Trophoblast cell (in vitro differentiated cells and primary cell): ENCODE data around the gene SUPT5H.

Experiments used
- DNase-seq, 2 donors: peaks; one replicate each; pipeline ENCODE4 v3.0.0-alpha.2; 2016
- H2AFZ ChIP-seq: 2 replicates; pipeline ENCODE4 v1.6.1; 2013; ENCODE audit warnings: low read length, moderate library complexity, mild to moderate bottlenecking; ENCODE audit not compliant: insufficient read depth, poor library complexity
- H2AK5ac ChIP-seq: 2 replicates; pipeline ENCODE4 v1.6.1; 2013; ENCODE audit warnings: mild to moderate bottlenecking, low read length
- H2BK120ac ChIP-seq: 2 replicates; pipeline ENCODE4 v1.6.1; 2013; ENCODE audit warnings: low read length, mild to moderate bottlenecking, moderate library complexity; ENCODE audit not compliant: insufficient read depth, poor library complexity
- H2BK12ac ChIP-seq: 2 replicates; pipeline ENCODE4 v1.6.1; 2013; ENCODE audit warnings: mild to moderate bottlenecking, low read length, moderate library complexity
- H2BK5ac ChIP-seq: 2 replicates; pipeline ENCODE4 v1.6.1; 2013; ENCODE audit warnings: low read length, low read depth, moderate library complexity, mild to moderate bottlenecking; ENCODE audit not compliant: poor library complexity
- H3K14ac ChIP-seq: 2 replicates; pipeline ENCODE4 v1.6.1; 2013; ENCODE audit warnings: mild to moderate bottlenecking, low read length
- H3K18ac ChIP-seq: 2 replicates; pipeline ENCODE4 v1.6.1; 2013; ENCODE audit warnings: mild to moderate bottlenecking, low read length
- H3K23ac ChIP-seq: 2 replicates; pipeline ENCODE4 v1.6.1; 2013; ENCODE audit warnings: low read length
- H3K27ac ChIP-seq: 2 replicates; pipeline ENCODE4 v1.5.1; 2013; ENCODE audit warnings: low read depth, mild to moderate bottlenecking, inconsistent platforms, low read length, moderate library complexity
- H3K27me3 ChIP-seq: 2 replicates; pipeline ENCODE4 v1.6.1; 2013; ENCODE audit warnings: inconsistent platforms, mild to moderate bottlenecking, low read length, moderate library complexity; ENCODE audit not compliant: insufficient read depth
- H3K36me3 ChIP-seq, 2 experiments: 1 replicate in 1 of 2; 2 replicates in 1 of 2; pipeline ENCODE4 v1.6.1; 2013; ENCODE audit warnings: low read length in 2 of 2, mild to moderate bottlenecking in 2 of 2, moderate library complexity in 1 of 2; ENCODE audit not compliant: insufficient read depth in 2 of 2, control insufficient read depth in 1 of 2
- H3K4ac ChIP-seq: 2 replicates; pipeline ENCODE4 v1.6.1; 2013; ENCODE audit warnings: low read depth, mild to moderate bottlenecking, low read length, moderate library complexity
- H3K4me1 ChIP-seq, 2 experiments: 1 replicate in 1 of 2; 2 replicates in 1 of 2; pipeline ENCODE4 v1.6.1; 2013; ENCODE audit warnings: low read length in 2 of 2, mild to moderate bottlenecking in 2 of 2, moderate library complexity in 1 of 2; ENCODE audit not compliant: insufficient read depth in 2 of 2, control insufficient read depth in 1 of 2
- H3K4me2 ChIP-seq: 2 replicates; pipeline ENCODE4 v1.6.1; 2013; ENCODE audit warnings: inconsistent platforms, mild to moderate bottlenecking, low read length, moderate library complexity
- H3K4me3 ChIP-seq: 2 replicates; pipeline ENCODE4 v1.5.1; 2013; ENCODE audit warnings: mild to moderate bottlenecking, low read depth, low read length, inconsistent platforms
- H3K79me1 ChIP-seq: one replicate; pipeline ENCODE4 v1.6.1; 2013; ENCODE audit warnings: low read length
- H3K79me2 ChIP-seq: 2 replicates; pipeline ENCODE4 v1.6.1; 2013; ENCODE audit warnings: low read length, mild to moderate bottlenecking; ENCODE audit not compliant: control insufficient read depth, insufficient read depth, poor library complexity
- H3K9ac ChIP-seq: 2 replicates; pipeline ENCODE4 v1.6.1; 2013; ENCODE audit warnings: mild to moderate bottlenecking, low read length
- H3K9me3 ChIP-seq: 2 replicates; pipeline ENCODE4 v1.6.1; 2013; ENCODE audit warnings: low read depth, mild to moderate bottlenecking, control low read depth, inconsistent platforms, low read length; ENCODE audit not compliant: insufficient read depth
- H4K12ac ChIP-seq: 2 replicates; pipeline ENCODE4 v1.6.1; 2013; ENCODE audit warnings: low read depth, mild to moderate bottlenecking, low read length, moderate library complexity
- H4K8ac ChIP-seq: 2 replicates; pipeline ENCODE4 v1.6.1; 2013; ENCODE audit warnings: low read depth, mild to moderate bottlenecking, low read length, moderate library complexity
- H4K91ac ChIP-seq: one replicate; pipeline ENCODE4 v1.6.1; 2013; ENCODE audit warnings: low read depth, mild to moderate bottlenecking, low read length, moderate library complexity
- WGBS: extraction: QIAGEN DNeasy Blood & Tissue Kit; methylation state at CpG from one replicate; pipeline ENCODE4 v1.1.7; 2013; ENCODE audit warnings: missing lambda C conversion rate; ENCODE audit not compliant: insufficient read length, insufficient coverage; ENCODE audit errors: extremely low coverage; 5-methylcytosine and 5-hydroxymethylcytosine counted together

SUPT5H gene

GRCh38 chr19:39403331-39404312, 41.8 kb upstream of the SUPT5H start:
- Histone ChIP-seq H2BK120ac (peak overlapping the region; percentile 94), H3K36me3 (peaks cover 10 to 12% of the 10 kb centered on the region in 2 experiments), H3K4me1 (peaks cover 27 to 42% of the 10 kb centered on the region in 2 experiments), H3K18ac (peak overlapping the region; percentile 96), H4K91ac (peak overlapping the region; percentile 98), H4K12ac (peak overlapping the region; percentile 79), H3K79me2 (peaks cover 26% of the 10 kb centered on the region), H2AK5ac (peak overlapping the region; percentile 95), H3K9ac (no peak overlapping the region), H3K23ac (no peak overlapping the region), H3K27ac (peak overlapping the region; percentile 93), H3K79me1 (peaks cover 32% of the 10 kb centered on the region), H4K8ac (peak overlapping the region; percentile 95), H2BK5ac (peak overlapping the region; percentile 92), H2BK12ac (peak overlapping the region; percentile 74), H3K4me2 (peak overlapping the region; percentile 81), H3K9me3 (no peaks in the 10 kb centered on the region), H3K4me3 (peak overlapping the region; percentile 18), H3K4ac (peak overlapping the region; percentile 85), H2AFZ (peak overlapping the region; percentile 37), H3K14ac (peak overlapping the region; percentile 98), H3K27me3 (no peaks in the 10 kb centered on the region)
- DNase-seq, result peak; percentile 62 to 72
- no CpG with 5 or more reads among the region's 43 CpGs for WGBS

- Histone ChIP-seq H3K14ac (no peak overlapping the region), H3K4me2 (no peak overlapping the region), H4K91ac (no peak overlapping the region), H3K4me1 (peaks cover 30 to 46% of the 10 kb centered on the region in 2 experiments), H3K79me2 (peaks cover 34% of the 10 kb centered on the region), H3K4me3 (no peak overlapping the region), H2BK12ac (no peak overlapping the region), H2AK5ac (no peak overlapping the region), H3K79me1 (peaks cover 42% of the 10 kb centered on the region), H2AFZ (no peak overlapping the region), H4K12ac (no peak overlapping the region), H3K9ac (no peak overlapping the region), H3K18ac (no peak overlapping the region), H3K4ac (no peak overlapping the region), H2BK5ac (no peak overlapping the region), H3K9me3 (no peaks in the 10 kb centered on the region), H3K27ac (no peak overlapping the region), H4K8ac (no peak overlapping the region), H3K27me3 (no peaks in the 10 kb centered on the region), H3K36me3 (peaks cover 12 to 13% of the 10 kb centered on the region in 2 experiments), H2BK120ac (no peak overlapping the region), H3K23ac (no peak overlapping the region)
- no CpG with 5 or more reads among the region's 17 CpGs for WGBS
- DNase-seq, result no peak
These were observed 40.0 kb upstream of the SUPT5H start for GRCh38 chr19:39405261-39405957.

- Histone ChIP-seq H3K4me2 (peak overlapping the region; percentile 63), H2BK12ac (peak overlapping the region; percentile 27)
- no CpG with 5 or more reads among the region's 22 CpGs for WGBS
These were observed 39.3 kb upstream of the SUPT5H start for GRCh38 chr19:39405958-39406655.

More at GRCh38 chr19:39405958-39406655, 39.3 kb upstream of the SUPT5H start:
- H3K79me2 ChIP-seq, result peaks cover 35% of the 10 kb centered on the region
- peak overlapping the region; percentile 59 for H4K91ac ChIP-seq
- peaks cover 12 to 13% of the 10 kb centered on the region in 2 experiments for H3K36me3 ChIP-seq
- peak overlapping the region; percentile 49 for H4K8ac ChIP-seq
- no peaks in the 10 kb centered on the region for H3K9me3 ChIP-seq
- H3K14ac ChIP-seq, result peak overlapping the region; percentile 64
- H3K4ac ChIP-seq, result peak overlapping the region; percentile 44
- peak overlapping the region; percentile 7 for H3K27ac ChIP-seq
- peak overlapping the region; percentile 13 for H2BK5ac ChIP-seq
- H4K12ac ChIP-seq, result no peak overlapping the region
- H3K4me3 ChIP-seq, result peak overlapping the region; percentile 62
- H3K23ac ChIP-seq, result no peak overlapping the region
- no peaks in the 10 kb centered on the region for H3K27me3 ChIP-seq
- peak overlapping the region; percentile 11 for H2AK5ac ChIP-seq
- peak overlapping the region; percentile 25 for H3K18ac ChIP-seq
- DNase-seq, result peak in 1 of 2 donors; percentile 27
- H3K9ac ChIP-seq, result peak overlapping the region; percentile 25
- H2AFZ ChIP-seq, result no peak overlapping the region
- peaks cover 35 to 51% of the 10 kb centered on the region in 2 experiments for H3K4me1 ChIP-seq
- peak overlapping the region; percentile 37 for H2BK120ac ChIP-seq
- H3K79me1 ChIP-seq, result peaks cover 45% of the 10 kb centered on the region
